Measurements from ENCODE around the gene SHC2. TPM values are rescaled to one million over a fixed set of nuclear protein-coding genes. Genes with fewer than 3 reads are reported as not detected.
A peak's percentile ranks its signal among the peaks of the same experiment; 100 is the strongest.

The SHC2 gene
- total RNA-seq, 1 experiment from 2014 or later, result 16.6 TPM

DNA sequence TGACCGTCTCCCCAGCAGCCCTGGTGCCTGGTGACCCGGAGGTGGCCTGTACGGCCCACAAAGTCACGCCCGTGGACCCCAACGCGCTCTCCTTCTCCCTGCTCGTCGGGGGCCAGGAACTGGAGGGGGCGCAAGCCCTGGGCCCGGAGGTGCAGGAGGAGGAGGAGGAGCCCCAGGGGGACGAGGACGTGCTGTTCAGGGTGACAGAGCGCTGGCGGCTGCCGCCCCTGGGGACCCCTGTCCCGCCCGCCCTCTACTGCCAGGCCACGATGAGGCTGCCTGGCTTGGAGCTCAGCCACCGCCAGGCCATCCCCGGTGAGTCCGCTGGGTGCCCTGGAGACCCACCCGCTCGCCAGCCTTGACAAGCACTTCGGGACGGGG is 37.7 kb upstream of the SHC2 start:
- Mint-ChIP-seq H3K27ac (no peak overlapping the region), H3K9me3 (peaks cover 5 to 6% of the 10 kb centered on the region in 2 experiments; a peak in 4 of 5 replicates), H3K4me1 (peaks cover 3 to 18% of the 10 kb centered on the region in 2 experiments; a peak in 3 of 4 replicates), H3K36me3 (ENCODE audit: insufficient read depth in 1 of 3, low read depth in 3 of 3) (peaks cover 0 to 2% (median 0%) of the 10 kb centered on the region in 3 experiments; a peak in 2 of 7 replicates), H3K4me3 (peak overlapping the region; percentile 32 to 77; a peak in 4 of 5 replicates), H3K27me3 (ENCODE audit: low read depth) (peaks cover 60% of the 10 kb centered on the region)
- H2BK5ac ChIP-seq (ENCODE audit: insufficient read length, low read length), result no peak overlapping the region
- no peaks in the 10 kb centered on the region for H3K79me2 ChIP-seq (ENCODE audit: insufficient read depth, low read length)
- no peaks in the 10 kb centered on the region for H4K20me1 ChIP-seq (ENCODE audit: control insufficient read depth, insufficient read depth, insufficient read length)
- no peak overlapping the region for H2BK15ac ChIP-seq (ENCODE audit: low read depth, low read length)
- H3K79me1 ChIP-seq (ENCODE audit: insufficient read depth, low read depth, low read length, poor library complexity, severe bottlenecking), result no peaks in the 10 kb centered on the region
- no peak overlapping the region for H2BK12ac ChIP-seq (ENCODE audit: insufficient read length, low read depth, low read length)
- H3K18ac ChIP-seq (ENCODE audit: insufficient read length, low read depth, low read length), result no peak overlapping the region
- no peak overlapping the region for H3K56ac ChIP-seq (ENCODE audit: insufficient read length, low read depth, low read length)
- H4K8ac ChIP-seq (replicated peaks; ENCODE audit: insufficient read length, low read depth, low read length), result no peak overlapping the region
- H3T11ph ChIP-seq (ENCODE audit: low read length), result no peak overlapping the region
- H3K4me1 ChIP-seq (ENCODE audit: insufficient read depth, low read length), result no peaks in the 10 kb centered on the region
- peak; percentile 36 for DNase-seq
- H3K23ac ChIP-seq (ENCODE audit: insufficient read length, low read depth, low read length), result no peak overlapping the region
- peak overlapping the region; percentile 48 for H3K4me2 ChIP-seq (ENCODE audit: insufficient read depth, insufficient read length, low read length)
- no peak overlapping the region for H2BK120ac ChIP-seq (ENCODE audit: low read depth, low read length, poor library complexity, severe bottlenecking)
- H2AK5ac ChIP-seq (ENCODE audit: insufficient read length, low read length), result no peak overlapping the region
- H4K5ac ChIP-seq (ENCODE audit: insufficient read length, low read depth, low read length), result no peak overlapping the region
- no peak overlapping the region for H4K91ac ChIP-seq (ENCODE audit: insufficient read length, low read depth, low read length)
- no CpG with 5 or more reads among the region's 26 CpGs for whole genome bisulfite sequencing (ENCODE audit: extremely low coverage, insufficient read length, low lambda C conversion rate)
- H3K23me2 ChIP-seq (ENCODE audit: insufficient read length, low read depth, low read length, poor library complexity, severe bottlenecking), result peaks cover 9% of the 10 kb centered on the region
- peaks cover 14% of the 10 kb centered on the region; the same call in 1 of the 2 replicates for H3K27me3 ChIP-seq (ENCODE audit: insufficient read depth, low read length)
- H3K9ac ChIP-seq (ENCODE audit: extremely low read depth, insufficient read length, low read length), result no peak overlapping the region
- H3K27ac ChIP-seq (ENCODE audit: insufficient read length, low read depth, low read length), result no peak overlapping the region
- H2BK20ac ChIP-seq (ENCODE audit: low read depth, low read length, poor library complexity, severe bottlenecking), result no peak overlapping the region
- H3K9me3 ChIP-seq (ENCODE audit: control insufficient read depth, low read depth, low read length), result no peaks in the 10 kb centered on the region
- no peak overlapping the region for H3K4ac ChIP-seq (ENCODE audit: low read depth, low read length)
- no peak overlapping the region for H2AFZ ChIP-seq (ENCODE audit: low read length)
- H3K14ac ChIP-seq (ENCODE audit: insufficient read depth, low read length), result no peak overlapping the region
- no peak for TF ChIP-seq CTCF (conservative IDR thresholded peaks at IDR 0.05)
